RKO (cell line): ENCODE data around the gene GH1.
"Not testable (repeated sequence)": the region's sequence is repeated elsewhere in the genome, so short reads cannot be mapped to it uniquely, and the experiment has no call there.

ENCODE experiments used
- DNase-seq: peaks from one replicate; pipeline ENCODE4 v3.0.0-alpha.2; 2016; ENCODE audit warnings: low spot score

The GH1 gene

GRCh38 chr17:63926164-63926563 lies 7.5 kb upstream of the GH1 start:
- DNase-seq: no peak

DNA sequence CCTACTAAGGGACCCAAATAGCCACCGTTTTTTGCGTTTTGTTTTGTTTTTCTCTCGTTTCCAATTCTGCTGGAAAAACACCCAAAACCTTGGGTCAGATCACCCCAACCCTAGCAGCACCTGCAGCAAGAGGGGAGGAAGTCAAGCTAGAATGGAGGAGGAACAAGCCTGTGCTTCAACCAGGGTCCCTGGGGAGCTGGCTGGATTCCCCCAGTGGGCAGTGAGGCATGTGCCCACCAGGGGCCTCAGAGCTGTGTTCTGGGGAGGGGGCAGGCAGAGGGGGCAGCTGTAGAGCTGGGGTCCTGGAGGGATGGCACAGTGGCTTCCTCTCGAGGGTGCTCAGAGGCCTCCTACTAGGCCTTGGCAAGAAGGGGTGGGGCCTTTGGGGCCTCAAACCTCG lies 7.0 kb upstream of the GH1 start:
- no peak for DNase-seq

DNA sequence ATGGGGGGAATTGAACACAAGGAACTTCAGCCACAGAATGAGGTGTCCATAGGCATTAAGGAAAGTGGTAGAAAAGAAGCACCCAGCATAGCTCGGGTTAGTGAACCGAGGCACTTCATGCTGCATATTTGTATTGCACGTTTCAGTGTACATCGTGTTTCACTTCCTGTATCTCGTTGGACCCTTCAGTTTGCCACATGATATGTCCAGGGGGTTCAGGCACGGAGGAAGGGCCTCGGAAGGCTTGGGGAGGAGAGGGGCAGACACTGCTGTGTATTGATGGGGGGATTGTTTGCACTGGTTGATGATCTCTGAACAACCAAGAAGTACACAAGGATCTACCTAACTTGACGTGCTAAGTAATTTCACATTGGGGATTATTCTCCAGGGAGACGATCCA lies 3.8 kb upstream of the GH1 start:
- DNase-seq: not testable (repeated sequence)

DNA sequence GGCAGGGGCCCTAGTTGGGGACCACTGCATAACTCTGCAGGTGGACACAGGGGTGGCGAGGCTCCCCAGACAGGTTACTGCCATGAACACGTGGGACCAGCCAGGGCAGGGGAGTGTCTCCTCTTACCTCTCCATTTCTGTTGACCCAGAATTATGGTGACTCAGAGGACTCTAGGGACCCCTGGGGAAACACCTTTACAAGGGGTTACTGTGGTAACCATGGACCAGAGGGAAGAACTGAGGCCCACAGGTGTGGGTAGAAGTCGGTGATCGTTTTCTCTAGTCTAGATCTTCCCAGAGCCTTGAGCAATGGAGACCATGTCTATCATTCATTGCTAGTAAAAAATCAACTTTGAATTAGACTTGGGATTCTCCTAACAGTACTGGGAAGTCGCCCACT lies 2.1 kb upstream of the GH1 start:
- not testable (repeated sequence) for DNase-seq

DNA sequence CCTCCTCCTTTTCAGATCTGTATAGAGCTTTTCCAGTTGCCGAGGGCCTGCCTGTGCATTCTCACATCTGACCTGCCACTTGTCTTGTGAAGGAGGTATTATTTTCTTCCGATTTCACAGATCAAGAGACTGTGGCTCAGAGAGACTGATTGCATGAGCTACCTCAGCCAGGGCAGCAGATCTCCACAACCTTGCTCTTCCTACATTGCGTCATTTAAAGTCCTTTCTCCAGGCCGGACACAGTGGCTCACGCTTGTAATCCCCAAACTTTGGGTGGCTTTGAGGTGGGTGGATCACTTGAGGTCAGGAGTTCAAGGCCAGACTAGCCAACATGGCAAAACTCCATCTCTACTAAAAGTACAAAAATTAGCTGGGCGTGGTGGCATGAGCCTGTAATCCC lies 1.4 kb upstream of the GH1 start:
- DNase-seq: not testable (repeated sequence)

DNA sequence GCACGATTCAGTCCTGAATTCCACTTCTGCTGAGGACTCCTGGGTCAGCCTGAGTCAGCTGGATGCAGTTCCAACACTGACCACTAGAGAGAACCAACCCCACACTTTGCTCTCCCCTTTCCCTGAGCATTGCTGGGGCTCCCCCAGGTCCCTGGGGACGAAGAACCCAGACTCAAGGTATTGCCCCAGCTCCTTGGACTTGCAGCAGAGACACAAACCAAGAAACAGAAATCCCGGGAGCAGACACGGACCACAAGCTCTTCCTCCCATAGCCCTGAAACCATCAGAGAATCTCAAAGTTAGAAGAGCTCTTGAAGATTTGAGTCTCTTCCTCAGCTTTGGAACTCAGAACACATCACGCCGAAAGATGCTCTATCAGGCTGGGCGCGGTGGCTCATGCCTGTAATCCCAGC lies 678 bp upstream of the GH1 start:
- DNase-seq: peak; percentile 54

DNA sequence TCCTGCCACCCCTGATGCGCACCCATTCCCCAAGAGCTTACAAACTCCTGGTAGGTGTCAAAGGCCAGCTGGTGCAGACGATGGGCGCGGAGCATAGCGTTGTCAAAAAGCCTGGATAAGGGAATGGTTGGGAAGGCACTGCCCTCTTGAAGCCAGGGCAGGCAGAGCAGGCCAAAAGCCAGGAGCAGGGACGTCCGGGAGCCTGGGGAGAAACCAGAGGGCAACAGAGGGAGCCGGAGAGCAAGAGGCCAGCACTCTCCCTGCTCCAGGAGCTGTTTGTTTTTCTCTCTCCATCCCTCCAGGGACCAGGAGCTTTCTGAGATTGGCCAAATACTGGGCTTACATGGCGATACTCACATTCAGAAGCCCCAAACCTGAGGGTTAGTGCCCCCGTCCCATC lies 334 bp downstream of the GH1 start:
- no peak for DNase-seq

DNA sequence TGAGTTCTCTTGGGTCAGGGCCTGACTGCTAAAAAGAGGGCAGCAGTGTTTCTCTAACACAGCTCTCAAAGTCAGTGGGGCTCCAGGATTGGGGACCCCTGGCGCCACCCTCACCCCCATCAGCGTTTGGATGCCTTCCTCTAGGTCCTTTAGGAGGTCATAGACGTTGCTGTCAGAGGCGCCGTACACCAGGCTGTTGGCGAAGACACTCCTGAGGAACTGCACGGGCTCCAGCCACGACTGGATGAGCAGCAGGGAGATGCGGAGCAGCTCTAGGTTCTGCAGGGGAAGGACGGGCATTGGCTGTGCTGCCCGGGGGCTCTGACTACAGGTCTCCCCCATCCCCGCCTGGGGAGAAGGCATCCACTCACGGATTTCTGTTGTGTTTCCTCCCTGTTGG lies 993 bp downstream of the GH1 start:
- no peak for DNase-seq

GRCh38 chr17:63917206-63917605 lies 1.4 kb downstream of the GH1 start:
- not testable (repeated sequence) for DNase-seq

- DNase-seq: no peak
These were observed 2.0 kb downstream of the GH1 start for GRCh38 chr17:63916566-63917185.

DNA sequence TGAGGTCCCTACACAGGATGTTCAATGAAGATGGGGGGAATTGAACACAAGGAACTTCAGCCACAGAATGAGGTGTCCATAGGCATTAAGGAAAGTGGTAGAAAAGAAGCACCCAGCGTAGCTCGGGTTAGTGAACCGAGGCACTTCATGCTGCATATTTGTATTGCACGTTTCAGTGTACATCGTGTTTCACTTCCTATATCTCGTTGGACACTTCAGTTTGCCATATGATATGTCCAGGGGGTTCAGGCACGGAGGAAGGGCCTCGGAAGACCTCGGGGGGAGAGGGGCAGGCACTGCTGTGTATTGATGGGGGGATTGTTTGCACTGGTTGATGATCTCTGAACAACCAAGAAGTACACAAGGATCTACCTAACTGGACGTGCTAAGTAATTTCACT lies 2.9 kb downstream of the GH1 start:
- not testable (repeated sequence) for DNase-seq

DNA sequence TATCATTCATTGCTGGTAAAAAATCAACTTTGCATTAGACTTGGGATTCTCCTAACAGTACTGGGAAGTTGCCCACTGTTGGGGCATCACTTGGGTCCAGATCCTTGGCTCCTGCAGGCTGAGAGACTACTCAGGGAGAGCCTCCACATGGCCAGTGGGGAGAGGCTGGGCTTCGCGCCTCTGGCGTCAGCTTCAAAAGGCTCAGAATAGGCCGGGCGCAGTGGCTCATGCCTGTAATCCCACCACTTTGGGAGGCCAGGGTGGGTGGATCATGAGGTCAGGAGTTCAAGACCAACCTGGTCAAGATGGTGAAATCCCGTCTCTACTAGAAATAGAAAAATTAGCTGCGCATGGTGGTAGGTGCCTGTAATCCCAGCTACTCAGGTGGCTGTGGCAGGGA lies 4.2 kb downstream of the GH1 start:
- DNase-seq: no peak

- peak; percentile 51 for DNase-seq
These were observed 7.0 kb downstream of the GH1 start for GRCh38 chr17:63911657-63912100.

DNA sequence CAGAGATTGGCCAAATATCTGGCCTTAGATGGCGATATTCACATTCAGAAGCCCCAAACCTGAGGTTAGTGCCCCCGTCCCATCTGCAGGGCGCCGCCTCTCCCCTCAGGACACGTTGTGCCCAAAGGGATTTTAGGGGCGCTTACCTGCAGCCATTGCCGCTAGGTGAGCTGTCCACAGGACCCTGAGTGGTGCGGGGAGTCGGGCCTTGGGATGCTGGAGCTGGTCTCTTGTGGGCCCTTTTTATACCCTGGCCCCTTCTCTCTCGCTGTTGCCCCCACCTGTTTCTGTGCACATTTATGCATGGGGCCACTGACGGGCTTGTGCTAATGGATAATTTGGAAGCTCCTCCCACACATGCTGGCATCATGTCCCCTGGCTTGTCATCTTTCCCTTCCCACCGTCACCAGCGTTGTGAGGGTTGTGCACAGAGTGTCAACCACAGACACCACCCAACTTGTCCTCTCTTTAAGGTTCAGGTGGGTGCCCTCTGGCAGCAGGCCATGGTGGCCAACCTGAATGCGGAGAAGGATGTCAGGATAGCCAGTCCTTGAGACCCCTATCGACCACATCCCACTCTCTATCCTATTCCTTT lies 7.5 kb downstream of the GH1 start, which contains the start of gene CSHL1:
Gene CSHL1 (minus strand): TSS at position 218 of the 595 bp plus-strand sequence. CDS start 62 bp downstream, at position 156.
- DNase-seq: no peak

DNA sequence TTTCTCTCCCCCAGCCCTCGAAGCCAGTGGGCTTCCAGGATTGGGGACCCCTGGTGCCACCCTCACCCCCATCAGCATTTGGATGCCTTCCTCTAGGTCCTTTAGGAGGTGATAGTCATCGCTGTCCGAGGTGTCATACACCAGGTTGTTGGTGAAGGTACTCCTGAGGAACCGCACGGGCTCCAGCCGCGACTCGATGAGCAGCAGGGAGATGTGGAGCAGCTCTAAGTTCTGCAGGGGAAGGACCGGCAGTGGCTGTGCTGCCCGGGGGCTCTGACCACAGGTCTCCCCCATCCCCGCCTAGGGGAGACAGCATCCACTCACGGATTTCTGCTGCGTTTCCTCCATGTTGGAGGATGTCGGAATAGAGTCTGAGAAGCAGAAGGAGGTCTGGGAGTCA lies 8.5 kb downstream of the GH1 start:
- no peak for DNase-seq

DNA sequence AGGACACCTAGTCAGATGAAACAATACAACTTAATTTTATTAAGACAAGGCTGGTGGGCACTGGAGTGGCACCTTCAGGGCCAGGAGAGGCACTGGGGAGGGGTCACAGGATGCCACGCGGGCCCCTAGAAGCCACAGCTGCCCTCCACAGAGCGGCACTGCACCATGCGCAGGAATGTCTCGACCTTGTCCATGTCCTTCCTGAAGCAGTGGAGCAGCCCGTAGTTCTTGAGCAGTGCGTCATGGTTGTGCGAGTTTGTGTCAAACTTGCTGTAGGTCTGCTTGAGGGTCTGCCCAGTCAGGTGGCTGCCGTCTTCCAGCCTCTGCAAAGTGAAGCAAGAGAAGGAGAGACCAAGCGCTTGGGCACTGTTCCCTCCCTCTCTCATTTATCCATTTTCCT lies 9.1 kb downstream of the GH1 start:
- not testable (repeated sequence) for DNase-seq

DNA sequence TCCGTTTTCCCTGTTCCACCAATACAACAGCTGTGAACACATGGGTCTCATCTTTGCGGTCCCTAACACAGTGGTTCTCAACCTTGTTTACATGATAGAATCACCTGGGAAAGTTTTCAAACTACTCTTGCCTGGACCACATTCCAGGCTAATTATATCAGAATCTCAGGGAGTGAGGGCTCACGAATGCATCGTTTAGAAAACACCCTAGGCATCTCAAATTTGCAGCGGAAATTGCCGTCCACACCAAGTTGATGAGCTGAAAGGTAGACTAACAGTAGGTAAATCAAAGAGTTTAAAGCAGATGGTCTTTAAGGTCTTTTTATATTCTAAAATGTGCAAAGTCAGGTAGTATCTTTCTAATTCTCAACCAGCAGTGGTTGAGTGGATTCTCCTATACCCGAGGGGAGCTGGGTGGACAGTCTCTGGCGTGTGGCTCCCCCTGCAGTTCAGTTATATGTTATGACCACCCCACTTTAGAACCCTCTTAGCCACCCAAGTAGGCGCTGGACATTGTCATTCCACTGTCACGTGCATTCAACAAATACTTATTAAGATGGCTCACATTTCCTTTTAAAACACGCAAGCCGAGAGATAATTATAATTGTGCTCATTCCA lies 11.4 kb downstream of the GH1 start:
- peak; percentile 10 for DNase-seq

DNA sequence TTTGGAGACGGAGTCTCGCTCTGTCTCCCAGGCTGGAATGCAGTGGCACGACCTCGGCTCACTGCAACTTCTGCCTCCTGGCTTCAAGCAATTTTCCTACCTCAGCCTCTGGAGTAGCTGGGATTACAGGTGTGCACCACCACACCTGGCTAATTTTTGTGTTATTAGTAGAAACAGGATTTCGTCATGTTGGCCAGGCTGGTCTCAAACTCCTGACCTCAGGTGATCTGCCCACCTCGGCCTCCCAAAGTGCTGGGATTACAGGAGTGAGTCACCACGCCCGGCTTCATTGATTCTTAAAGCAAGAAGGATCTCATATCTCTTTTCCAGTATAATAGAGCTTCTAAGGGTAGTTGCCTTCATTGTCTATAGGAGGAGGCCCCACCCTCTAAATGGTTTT lies 13.8 kb downstream of the GH1 start:
- not testable (repeated sequence) for DNase-seq

GRCh38 chr17:63903787-63904201 lies 14.8 kb downstream of the GH1 start:
- not testable (repeated sequence) for DNase-seq

DNA sequence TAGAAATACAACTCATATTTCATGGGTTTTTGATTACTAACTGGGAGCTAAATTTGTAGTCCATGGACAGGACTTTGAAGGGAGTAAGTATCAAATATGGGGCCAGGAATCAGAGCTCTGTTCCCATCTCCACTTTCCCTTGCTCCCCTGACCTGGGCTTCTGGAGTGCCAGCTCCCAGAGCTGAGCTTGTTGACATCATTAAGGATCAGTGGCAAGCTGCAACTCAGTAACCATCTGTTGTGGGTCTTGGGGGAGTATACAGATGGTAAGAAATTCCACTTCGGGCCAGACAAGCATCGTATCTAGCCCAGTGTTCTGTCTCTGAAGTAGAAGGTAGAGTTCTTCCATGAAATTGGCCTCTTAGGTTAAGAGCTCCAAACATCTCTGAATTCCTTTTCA lies 16.7 kb downstream of the GH1 start:
- not testable (repeated sequence) for DNase-seq

- DNase-seq: peak; percentile 47
These were observed 19.5 kb downstream of the GH1 start for GRCh38 chr17:63898899-63899798.
